Activated CD8-positive, alpha-beta T cell treated with anti-CD3 and anti-CD28 coated beads for 36 hours (primary cell): Measurements from ENCODE around the gene NAIF1. TPM values are rescaled to one million over a fixed set of nuclear protein-coding genes. Genes with fewer than 3 reads are reported as not detected.

ENCODE experiments used
- ATAC-seq: fragments of 200-7000 bp; cut with Tn5 transposase; one replicate; pipeline ENCODE4 v1.10.0; 2021; ENCODE audit warnings: mild to moderate bottlenecking, moderate library complexity
- CTCF ChIA-PET: fragments of 350-600 bp; sonication (Branson Sonifier 250); formaldehyde crosslinking; loops from one replicate; lab custom pipeline; 2021; ENCODE audit warnings: antibody characterized with exemption; lab: Charles Lee
- POLR2A ChIA-PET: fragments of 350-600 bp; sonication (Branson Sonifier 250); formaldehyde crosslinking; loops from one replicate; lab custom pipeline; 2021; ENCODE audit warnings: antibody characterized with exemption; lab: Charles Lee
- DNase-seq: peaks from one replicate; pipeline ENCODE4 v3.0.0-alpha.2; 2020
- H3K27ac Mint-ChIP-seq: one replicate; pipeline ENCODE4 v1.8.0; 2021; ENCODE audit warnings: mild to moderate bottlenecking, mixed read lengths
- H3K27me3 Mint-ChIP-seq: one replicate; pipeline ENCODE4 v1.8.0; 2021; ENCODE audit warnings: mixed read lengths
- H3K36me3 Mint-ChIP-seq: one replicate; pipeline ENCODE4 v1.8.0; 2021; ENCODE audit warnings: low read depth, mixed read lengths
- H3K4me1 Mint-ChIP-seq: one replicate; pipeline ENCODE4 v1.8.0; 2021; ENCODE audit warnings: low read depth, mixed read lengths
- H3K4me3 Mint-ChIP-seq: one replicate; pipeline ENCODE4 v1.8.0; 2021; ENCODE audit warnings: mild to moderate bottlenecking, moderate library complexity, mixed read lengths
- H3K9me3 Mint-ChIP-seq: one replicate; pipeline ENCODE4 v1.8.0; 2021; ENCODE audit warnings: mixed read lengths
- CTCF ChIP-seq: fragments of 200-600 bp; IDR thresholded peaks from one replicate; pipeline ENCODE4 v1.8.0; 2022; ENCODE audit warnings: antibody characterized with exemption, mild to moderate bottlenecking
- intact Hi-C: fragments of 100-400 bp; cut with micrococcal nuclease; formaldehyde crosslinking; loops from one replicate; pipeline ENCODE4 v1.10.0; 2022
- total RNA-seq, 2 experiments: library from RNA; stranded (reverse); gene quantifications; one replicate each; pipeline ENCODE4 v1.2.3, GENCODE V29; 2021

The NAIF1 gene
- total RNA-seq, 2 experiments from 2014 or later, result 8.4 to 11.8 TPM

GRCh38 chr9:128091571-128091970 is 24.5 kb upstream of the NAIF1 start:
- no peak for DNase-seq
- Mint-ChIP-seq H3K27me3 (no peaks in the 10 kb centered on the region), H3K4me3 (peak overlapping the region; percentile 54), H3K4me1 (peaks cover 68% of the 10 kb centered on the region), H3K27ac (peak overlapping the region; percentile 78), H3K36me3 (peaks cover 11% of the 10 kb centered on the region), H3K9me3 (no peaks in the 10 kb centered on the region)
- CTCF ChIA-PET, result interaction anchor here (0.9 to 10.5 kb wide), 5 partner anchors 11 to 149 kb away, joined by 3 to 94 read pairs (median 4); no protein-coding TSS in a partner anchor
- ATAC-seq, result no peak
- POLR2A ChIA-PET, result interaction anchor here (0.7 to 2.2 kb wide), 6 partner anchors 9 to 156 kb away, joined by 3 to 10 read pairs (median 4); no protein-coding TSS in a partner anchor
- TF ChIP-seq CTCF, result no peak
- intact Hi-C loops, result no loop called here

GRCh38 chr9:128091144-128091543 is 24.0 kb upstream of the NAIF1 start:
- DNase-seq (no peak), ATAC-seq (no peak)
- no peak for TF ChIP-seq CTCF
- H3K27me3 Mint-ChIP-seq, result no peaks in the 10 kb centered on the region
- ChIA-PET CTCF (interaction anchor here (0.9 to 10.5 kb wide), 7 partner anchors 8 to 149 kb away, joined by 3 to 94 read pairs (median 3); no protein-coding TSS in a partner anchor), POLR2A (interaction anchor here (0.7 to 2.2 kb wide), 4 partner anchors 9 to 144 kb away, joined by 3 to 10 read pairs (median 4); no protein-coding TSS in a partner anchor)
- peaks cover 11% of the 10 kb centered on the region for H3K36me3 Mint-ChIP-seq
- H3K4me1 Mint-ChIP-seq, result peaks cover 66% of the 10 kb centered on the region
- H3K9me3 Mint-ChIP-seq, result no peaks in the 10 kb centered on the region
- H3K4me3 Mint-ChIP-seq, result no peak overlapping the region
- intact Hi-C loops, result no loop called here
- H3K27ac Mint-ChIP-seq, result no peak overlapping the region

- ChIA-PET CTCF (interaction anchor here (1.1 to 4.0 kb wide), 5 partner anchors 10 to 147 kb away, joined by 3 to 21 read pairs (median 5); no protein-coding TSS in a partner anchor), POLR2A (interaction anchor here (0.6 to 1.2 kb wide), 2 partner anchors 27 to 218 kb away, joined by 3 read pairs; no protein-coding TSS in a partner anchor)
- H3K4me3 Mint-ChIP-seq, result no peak overlapping the region
- H3K4me1 Mint-ChIP-seq, result peaks cover 63% of the 10 kb centered on the region
- no peaks in the 10 kb centered on the region for H3K9me3 Mint-ChIP-seq
- intact Hi-C loops, result no loop called here
- DNase-seq (no peak), ATAC-seq (no peak)
- peaks cover 14% of the 10 kb centered on the region for H3K36me3 Mint-ChIP-seq
- no peaks in the 10 kb centered on the region for H3K27me3 Mint-ChIP-seq
- H3K27ac Mint-ChIP-seq, result peak overlapping the region; percentile 72
- TF ChIP-seq CTCF, result no peak
Measured at GRCh38 chr9:128089299-128089698, 22.2 kb upstream of the NAIF1 start.

- no peaks in the 10 kb centered on the region for H3K9me3 Mint-ChIP-seq
- intact Hi-C loops, result no loop called here
- no peak for ATAC-seq
- DNase-seq, result no peak
- no peak overlapping the region for H3K4me3 Mint-ChIP-seq
- H3K4me1 Mint-ChIP-seq, result peaks cover 61% of the 10 kb centered on the region
- H3K27me3 Mint-ChIP-seq, result no peaks in the 10 kb centered on the region
- peak overlapping the region; percentile 31 for H3K27ac Mint-ChIP-seq
- ChIA-PET POLR2A (interaction anchor here (0.7 to 1.3 kb wide), 4 partner anchors 11 to 161 kb away, joined by 3 to 4 read pairs (median 4); no protein-coding TSS in a partner anchor), CTCF (interaction anchor here (0.9 to 4.0 kb wide), 8 partner anchors 10 to 146 kb away, joined by 3 to 21 read pairs (median 6); no protein-coding TSS in a partner anchor)
- peaks cover 15% of the 10 kb centered on the region for H3K36me3 Mint-ChIP-seq
- TF ChIP-seq CTCF, result no peak
Measured at GRCh38 chr9:128088253-128088945, 21.3 kb upstream of the NAIF1 start.
